ENCODE measurements around the gene PHYKPL.

- TF ChIP-seq CTCF (IDR thresholded peaks at IDR 0.05; ENCODE audit: low read length) (no peak), EZH2 (IDR thresholded peaks at IDR 0.05; ENCODE audit: borderline replicate concordance, low read length) (no peak)
Measured at GRCh38 chr5:178227929-178228328, 4.7 kb downstream of the PHYKPL start.
